GM12864 (cell line): ENCODE data around the gene LHX5.

Experiments used
- DNase-seq: peaks from one replicate; pipeline ENCODE4 v3.0.0-alpha.2; 2011; ENCODE audit warnings: low read depth
- H3K4me3 ChIP-seq: 2 replicates; pipeline ENCODE4 v1.5.1; 2011; ENCODE audit warnings: mild to moderate bottlenecking, low read depth, low read length, control low read depth
- TF ChIP-seq, protein P1 (sequence below): IDR thresholded peaks from 2 replicates; pipeline ENCODE4 v1.5.1; 2011; ENCODE audit warnings: low read depth, mild to moderate bottlenecking, moderate library complexity, low read length, control low read depth, inconsistent platforms; ENCODE audit errors: missing control alignments

LHX5 gene

DNA sequence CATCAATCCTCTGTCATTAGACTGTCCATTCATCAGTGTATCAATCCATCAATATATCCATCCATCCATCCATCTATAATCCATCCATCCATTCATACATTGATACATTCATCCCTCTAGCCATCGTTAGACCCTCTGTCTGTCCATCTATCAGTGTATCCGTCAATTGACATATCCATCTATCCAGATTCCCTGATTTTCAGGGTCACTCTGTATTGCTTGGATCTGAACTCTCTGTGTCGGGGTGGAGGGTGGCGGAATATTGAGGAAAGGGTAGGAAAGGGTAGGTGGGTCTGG is 32.4 kb downstream of the LHX5 start:
- H3K4me3 ChIP-seq, result no peak overlapping the region
- DNase-seq, result no peak
- TF ChIP-seq, protein P1, sequence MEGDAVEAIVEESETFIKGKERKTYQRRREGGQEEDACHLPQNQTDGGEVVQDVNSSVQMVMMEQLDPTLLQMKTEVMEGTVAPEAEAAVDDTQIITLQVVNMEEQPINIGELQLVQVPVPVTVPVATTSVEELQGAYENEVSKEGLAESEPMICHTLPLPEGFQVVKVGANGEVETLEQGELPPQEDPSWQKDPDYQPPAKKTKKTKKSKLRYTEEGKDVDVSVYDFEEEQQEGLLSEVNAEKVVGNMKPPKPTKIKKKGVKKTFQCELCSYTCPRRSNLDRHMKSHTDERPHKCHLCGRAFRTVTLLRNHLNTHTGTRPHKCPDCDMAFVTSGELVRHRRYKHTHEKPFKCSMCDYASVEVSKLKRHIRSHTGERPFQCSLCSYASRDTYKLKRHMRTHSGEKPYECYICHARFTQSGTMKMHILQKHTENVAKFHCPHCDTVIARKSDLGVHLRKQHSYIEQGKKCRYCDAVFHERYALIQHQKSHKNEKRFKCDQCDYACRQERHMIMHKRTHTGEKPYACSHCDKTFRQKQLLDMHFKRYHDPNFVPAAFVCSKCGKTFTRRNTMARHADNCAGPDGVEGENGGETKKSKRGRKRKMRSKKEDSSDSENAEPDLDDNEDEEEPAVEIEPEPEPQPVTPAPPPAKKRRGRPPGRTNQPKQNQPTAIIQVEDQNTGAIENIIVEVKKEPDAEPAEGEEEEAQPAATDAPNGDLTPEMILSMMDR, result no peak

DNA sequence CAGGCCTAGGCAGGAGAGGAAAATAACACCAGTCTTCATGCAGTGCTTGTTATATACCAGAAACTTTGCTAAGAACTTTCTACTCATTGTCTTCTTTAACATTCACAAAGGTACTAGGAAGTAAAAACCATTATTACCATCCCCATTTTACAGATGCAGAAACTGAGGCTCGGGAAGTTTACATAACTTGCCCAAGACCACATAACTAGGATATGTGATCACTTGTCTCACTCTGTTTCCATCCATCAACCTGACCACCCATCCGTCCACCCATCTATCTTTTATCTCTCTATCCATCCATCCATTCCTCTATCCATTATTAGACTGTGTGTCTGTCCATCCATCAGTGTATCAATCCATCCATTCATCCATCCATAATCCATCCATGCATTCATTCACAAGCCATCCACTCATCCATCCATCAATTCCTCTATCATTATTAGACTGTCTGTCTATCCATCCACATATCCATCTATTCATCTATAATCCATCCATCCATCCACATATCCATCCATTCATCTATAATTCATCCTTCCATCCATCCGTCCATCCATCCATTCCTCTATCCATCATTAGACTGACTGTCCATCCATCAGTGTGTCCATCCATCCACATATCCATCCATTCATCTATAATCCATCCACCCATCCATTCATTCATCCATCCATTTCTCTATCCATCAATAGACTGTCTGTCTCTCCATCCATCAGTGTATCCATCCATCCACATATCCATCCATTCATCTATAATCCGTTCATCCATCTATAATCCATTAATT is 33.0 kb downstream of the LHX5 start:
- TF ChIP-seq, protein P1, result no peak
- no peak for DNase-seq
- H3K4me3 ChIP-seq, result no peak overlapping the region

DNA sequence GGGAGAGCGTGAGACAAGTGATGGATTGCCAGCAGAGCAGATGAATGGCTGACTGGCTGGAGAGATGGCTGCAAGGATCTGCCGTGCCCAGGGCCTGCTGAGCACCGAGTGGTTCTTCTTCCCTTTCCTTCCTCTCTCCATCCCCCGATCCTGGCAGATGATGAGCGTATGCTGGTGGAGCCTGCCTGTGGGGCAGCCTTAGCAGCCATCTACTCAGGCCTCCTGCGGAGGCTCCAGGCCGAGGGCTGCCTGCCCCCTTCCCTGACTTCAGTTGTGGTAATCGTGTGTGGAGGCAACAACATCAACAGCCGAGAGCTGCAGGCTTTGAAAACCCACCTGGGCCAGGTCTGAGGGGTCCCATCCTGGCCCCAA is 34.0 kb downstream of the LHX5 start:
- no peak for DNase-seq

DNA sequence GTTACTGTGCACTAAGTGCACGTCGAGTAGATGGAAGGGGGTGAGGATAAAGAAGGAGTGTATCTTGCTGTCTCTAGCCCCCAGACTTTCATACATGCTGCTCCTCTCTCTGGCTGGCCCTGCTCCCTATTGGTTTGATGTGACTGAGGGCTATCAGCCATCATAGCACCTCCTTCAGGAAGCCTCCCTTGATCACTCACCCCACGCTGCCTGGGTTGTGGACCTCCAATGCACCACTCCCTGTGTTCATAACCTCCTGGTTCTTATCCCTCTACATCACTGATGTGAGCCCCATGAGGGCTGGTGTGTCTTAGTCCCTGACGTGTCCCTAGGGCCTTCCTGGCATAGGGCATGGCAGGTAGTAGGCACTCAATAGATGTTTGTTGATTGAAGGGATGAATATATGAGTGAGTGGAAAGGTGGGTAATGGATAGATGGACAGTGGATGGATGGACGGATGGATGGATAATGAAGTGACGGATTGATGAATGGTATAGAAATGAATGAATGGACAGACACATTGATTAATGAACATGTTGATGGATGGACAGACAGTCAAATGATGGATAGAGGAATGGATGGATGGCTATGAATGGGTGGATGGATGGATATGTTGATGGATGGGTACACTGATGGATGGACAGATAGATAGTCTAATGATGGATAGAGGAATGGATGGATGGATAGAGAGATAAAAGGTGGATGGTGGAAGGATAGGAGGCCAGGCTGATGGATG is 34.5 kb downstream of the LHX5 start:
- DNase-seq, result no peak
- TF ChIP-seq, protein P1, result no peak
- no peak overlapping the region for H3K4me3 ChIP-seq

More for the DNA sequence above, 34.0 kb downstream of the LHX5 start:
- no peak overlapping the region for H3K4me3 ChIP-seq
- TF ChIP-seq, protein P1, result no peak

DNA sequence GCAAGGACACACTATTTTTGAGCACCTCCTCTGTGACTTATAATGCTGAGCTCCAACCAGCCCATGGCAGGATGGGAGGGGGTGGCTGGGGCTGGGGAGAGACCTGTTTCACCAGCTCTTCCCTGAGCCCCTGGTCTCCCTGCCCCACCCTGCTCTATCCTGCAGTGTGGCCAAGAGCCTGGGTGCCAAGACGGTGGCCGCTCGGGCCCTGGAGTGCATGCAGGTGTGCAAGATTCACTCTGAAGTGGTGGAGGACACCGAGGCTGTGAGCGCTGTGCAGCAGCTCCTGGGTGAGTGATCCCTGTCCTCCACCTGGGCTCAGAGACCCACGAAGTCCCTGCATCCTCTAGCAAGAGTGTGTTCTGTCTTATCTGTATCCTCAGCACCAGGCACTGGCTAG is 35.1 kb downstream of the LHX5 start:
- H3K4me3 ChIP-seq, result no peak overlapping the region
- no peak for DNase-seq
- TF ChIP-seq, protein P1, result no peak

DNA sequence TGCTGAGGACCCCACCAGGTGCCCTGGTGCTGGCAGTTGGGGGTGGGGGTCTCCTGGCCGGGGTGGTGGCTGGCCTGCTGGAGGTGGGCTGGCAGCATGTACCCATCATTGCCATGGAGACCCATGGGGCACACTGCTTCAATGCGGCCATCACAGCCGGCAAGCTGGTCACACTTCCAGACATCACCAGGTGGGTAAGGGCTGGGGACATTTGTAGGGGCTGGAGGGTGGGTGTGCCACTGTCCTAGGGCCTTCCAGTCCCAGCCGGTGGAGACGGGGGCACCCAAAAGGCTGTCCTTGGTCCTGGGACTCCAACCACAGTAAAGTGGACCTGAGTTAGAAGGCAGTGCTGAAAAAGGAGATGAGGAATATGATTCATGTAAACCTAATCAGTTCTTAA is 36.3 kb downstream of the LHX5 start:
- DNase-seq, result no peak

More for the DNA sequence above, 36.3 kb downstream of the LHX5 start:
- H3K4me3 ChIP-seq, result no peak overlapping the region
- TF ChIP-seq, protein P1, result no peak
